Hepatocyte (in vitro differentiated cells): Measurements from ENCODE around the gene TWF2. TPM values are rescaled to one million over a fixed set of nuclear protein-coding genes. Genes with fewer than 3 reads are reported as not detected.

Experiments
- DNase-seq: peaks from one replicate; pipeline ENCODE4 v3.0.0-alpha.2; 2016; ENCODE audit warnings: low spot score
- H2AFZ ChIP-seq: fragments of 200-600 bp; sonication (generic); 2 replicates; pipeline ENCODE4 v1.6.0; 2016; ENCODE audit warnings: antibody characterized with exemption, mild to moderate bottlenecking
- H3K27ac ChIP-seq: fragments of 200-600 bp; sonication (generic); 2 replicates; pipeline ENCODE4 v1.5.1; 2016; ENCODE audit warnings: mild to moderate bottlenecking
- H3K27me3 ChIP-seq: fragments of 200-600 bp; sonication (generic); 2 replicates; pipeline ENCODE4 v1.6.1; 2016
- H3K36me3 ChIP-seq: fragments of 200-600 bp; sonication (generic); replicated peaks from 2 replicates; pipeline ENCODE4 v1.5.1; 2016; ENCODE audit warnings: low read depth; ENCODE audit not compliant: insufficient read depth
- H3K4me1 ChIP-seq: fragments of 200-600 bp; sonication (generic); 2 replicates; pipeline ENCODE4 v1.5.1; 2016; ENCODE audit warnings: mild to moderate bottlenecking, moderate library complexity; ENCODE audit not compliant: insufficient read depth
- H3K4me2 ChIP-seq: fragments of 200-600 bp; sonication (generic); 2 replicates; pipeline ENCODE4 v1.6.0; 2016
- H3K4me3 ChIP-seq: fragments of 200-600 bp; sonication (generic); 2 replicates; pipeline ENCODE4 v1.5.1; 2016; ENCODE audit warnings: mild to moderate bottlenecking
- H3K79me2 ChIP-seq: fragments of 200-600 bp; sonication (generic); 2 replicates; pipeline ENCODE4 v1.6.0; 2017; ENCODE audit warnings: mild to moderate bottlenecking
- H3K9me2 ChIP-seq: fragments of 200-600 bp; sonication (generic); replicated peaks from 2 replicates; pipeline ENCODE4 v1.6.0; 2017; ENCODE audit warnings: mild to moderate bottlenecking; ENCODE audit not compliant: insufficient read depth
- H3K9me3 ChIP-seq: fragments of 200-600 bp; sonication (generic); 2 replicates; pipeline ENCODE4 v1.5.1; 2016; ENCODE audit warnings: low read depth, mild to moderate bottlenecking
- H4K20me1 ChIP-seq: fragments of 200-600 bp; sonication (generic); 2 replicates; pipeline ENCODE4 v1.6.0; 2016; ENCODE audit warnings: mild to moderate bottlenecking; ENCODE audit not compliant: insufficient read depth, poor library complexity, severe bottlenecking
- CTCF ChIP-seq: fragments of 200-600 bp; sonication (generic); IDR thresholded peaks from 2 replicates; pipeline ENCODE4 v1.5.1; 2016; ENCODE audit warnings: antibody characterized with exemption, mild to moderate bottlenecking; ENCODE audit not compliant: poor library complexity
- EZH2 ChIP-seq: fragments of 200-600 bp; sonication (generic); IDR thresholded peaks from 2 replicates; pipeline ENCODE4 v1.6.1; 2016; ENCODE audit warnings: antibody characterized with exemption, mild to moderate bottlenecking, borderline replicate concordance
- EZH2phosphoT487 ChIP-seq: fragments of 200-600 bp; sonication (generic); IDR thresholded peaks from one replicate; pipeline ENCODE4 v1.6.1; 2018; ENCODE audit warnings: antibody characterized with exemption, mild to moderate bottlenecking, low read depth, moderate library complexity; ENCODE audit not compliant: unreplicated experiment, severe bottlenecking
- WGBS: methylation state at CpG from one replicate; pipeline ENCODE4 v1.1.6; 2016; ENCODE audit warnings: low lambda C conversion rate; ENCODE audit errors: missing lambda C conversion rate; 5-methylcytosine and 5-hydroxymethylcytosine counted together
- polyA plus RNA-seq: library from polyadenylated mRNA; unstranded; fragments of >200 nt; fragmentation: Nextera tagmentation; extraction: Ambion mirVana; gene quantifications from 2 replicates; pipeline ENCODE4 v1.2.1, GENCODE V29; 2016
- total RNA-seq: library from RNA; depleted of rRNA; stranded (reverse); fragments of >200 nt; gene quantifications from 2 replicates; pipeline ENCODE4 v1.2.3, GENCODE V29; 2014

Gene TWF2
- total and polyA plus RNA-seq, 2 experiments from 2014 or later, result 47.4 to 52.5 TPM

- no peak for DNase-seq
- Histone ChIP-seq H3K27me3 (no peaks in the 10 kb centered on the region), H2AFZ (no peak overlapping the region), H3K9me2 (no peaks in the 10 kb centered on the region), H3K27ac (no peak overlapping the region), H3K4me2 (no peak overlapping the region), H3K4me1 (peaks cover 26% of the 10 kb centered on the region), H3K4me3 (no peak overlapping the region), H3K79me2 (peaks cover 43% of the 10 kb centered on the region), H3K9me3 (no peaks in the 10 kb centered on the region), H3K36me3 (no peaks in the 10 kb centered on the region), H4K20me1 (peaks cover 7% of the 10 kb centered on the region)
- 83% methylated on average over 5 of the region's 5 CpGs for WGBS
- TF ChIP-seq EZH2, result no peak
- TF ChIP-seq EZH2phosphoT487, result no peak
- TF ChIP-seq CTCF, result no peak
Measured at GRCh38 chr3:52236424-52236886, 2.5 kb downstream of the TWF2 start.

- H3K27me3 ChIP-seq, result no peaks in the 10 kb centered on the region
- H2AFZ ChIP-seq, result no peak overlapping the region
- peaks cover 40% of the 10 kb centered on the region for H3K79me2 ChIP-seq
- no peak for TF ChIP-seq EZH2phosphoT487
- TF ChIP-seq CTCF, result no peak
- TF ChIP-seq EZH2, result no peak
- no peaks in the 10 kb centered on the region for H3K9me3 ChIP-seq
- H3K4me3 ChIP-seq, result no peak overlapping the region
- peaks cover 20% of the 10 kb centered on the region for H3K4me1 ChIP-seq
- DNase-seq, result no peak
- no peak overlapping the region for H3K4me2 ChIP-seq
- H3K9me2 ChIP-seq, result no peaks in the 10 kb centered on the region
- 92% methylated on average over 14 of the region's 15 CpGs for WGBS
- H4K20me1 ChIP-seq, result peaks cover 7% of the 10 kb centered on the region
- no peak overlapping the region for H3K27ac ChIP-seq
- H3K36me3 ChIP-seq, result no peaks in the 10 kb centered on the region
Measured at GRCh38 chr3:52234516-52235447, 4.2 kb downstream of the TWF2 start.

- TF ChIP-seq EZH2 (no peak), EZH2phosphoT487 (no peak), CTCF (no peak)
- Histone ChIP-seq H3K27me3 (no peaks in the 10 kb centered on the region), H2AFZ (no peak overlapping the region), H4K20me1 (peaks cover 7% of the 10 kb centered on the region), H3K4me3 (no peak overlapping the region), H3K79me2 (peaks cover 38% of the 10 kb centered on the region), H3K9me2 (no peaks in the 10 kb centered on the region), H3K9me3 (no peaks in the 10 kb centered on the region), H3K27ac (no peak overlapping the region), H3K4me2 (no peak overlapping the region), H3K4me1 (peaks cover 17% of the 10 kb centered on the region), H3K36me3 (no peaks in the 10 kb centered on the region)
- no peak for DNase-seq
- WGBS, result 94% methylated on average over 3 of the region's 3 CpGs
Measured at GRCh38 chr3:52233968-52234367, 5.0 kb downstream of the TWF2 start.
